NCI-H226 (cell line): Measurements from ENCODE around the gene RERE.

Experiments
- DNase-seq: peaks from one replicate; pipeline ENCODE4 v3.0.0-alpha.2; 2015

RERE gene

GRCh38 chr1:8355439-8356255 lies 461.8 kb downstream of the RERE start:
- no peak for DNase-seq

GRCh38 chr1:8354038-8354437 lies 463.4 kb downstream of the RERE start:
- no peak for DNase-seq

- DNase-seq, result no peak
These were observed 464.3 kb downstream of the RERE start for GRCh38 chr1:8352886-8353785.

GRCh38 chr1:8352471-8352845 lies 465.0 kb downstream of the RERE start:
- no peak for DNase-seq

GRCh38 chr1:8351693-8352470 lies 465.6 kb downstream of the RERE start:
- no peak for DNase-seq

GRCh38 chr1:8350914-8351684 lies 466.3 kb downstream of the RERE start:
- no peak for DNase-seq

- DNase-seq, result peak; percentile 4
These were observed 467.5 kb downstream of the RERE start for GRCh38 chr1:8349961-8350360.

GRCh38 chr1:8349473-8349865 lies 468.0 kb downstream of the RERE start:
- DNase-seq, result no peak

GRCh38 chr1:8348777-8349472 lies 468.5 kb downstream of the RERE start:
- peak; percentile 34 for DNase-seq

GRCh38 chr1:8348047-8348776 lies 469.2 kb downstream of the RERE start:
- no peak for DNase-seq

- DNase-seq, result no peak
These were observed 469.8 kb downstream of the RERE start for GRCh38 chr1:8347635-8348034.

- no peak for DNase-seq
These were observed 471.6 kb downstream of the RERE start for GRCh38 chr1:8345621-8346415.

- DNase-seq, result no peak
These were observed 472.4 kb downstream of the RERE start for GRCh38 chr1:8344893-8345507.

- DNase-seq, result peak; percentile 92
These were observed 473.9 kb downstream of the RERE start for GRCh38 chr1:8343464-8344001.

- DNase-seq, result no peak
These were observed 474.4 kb downstream of the RERE start for GRCh38 chr1:8343044-8343443.

- DNase-seq, result no peak
These were observed 475.1 kb downstream of the RERE start for GRCh38 chr1:8342325-8342724.

- DNase-seq, result no peak
These were observed 477.0 kb downstream of the RERE start for GRCh38 chr1:8340448-8340847.

- no peak for DNase-seq
These were observed 478.2 kb downstream of the RERE start for GRCh38 chr1:8339203-8339600.

- no peak for DNase-seq
These were observed 478.8 kb downstream of the RERE start for GRCh38 chr1:8338526-8339202.
